GM21786 (cell line): ENCODE measurements around the gene SYNDIG1.

Experiments
- ATAC-seq: cut with Tn5 transposase; IDR thresholded peaks from one replicate; pipeline ENCODE4 v1.9.1; 2021; ENCODE audit not compliant: unreplicated experiment

Gene SYNDIG1

GRCh38 chr20:24522452-24523330 is 53.3 kb downstream of the SYNDIG1 start:
- no peak for ATAC-seq

- no peak for ATAC-seq
Measured at GRCh38 chr20:24523661-24524060, 54.2 kb downstream of the SYNDIG1 start.

- ATAC-seq, result no peak
Measured at GRCh38 chr20:24528583-24529368, 59.3 kb downstream of the SYNDIG1 start.

- no peak for ATAC-seq
Measured at GRCh38 chr20:24529369-24529719, 59.9 kb downstream of the SYNDIG1 start.

- no peak for ATAC-seq
Measured at GRCh38 chr20:24530131-24530680, 60.8 kb downstream of the SYNDIG1 start.

- no peak for ATAC-seq
Measured at GRCh38 chr20:24531202-24531601, 61.8 kb downstream of the SYNDIG1 start.

- no peak for ATAC-seq
Measured at GRCh38 chr20:24531631-24532419, 62.4 kb downstream of the SYNDIG1 start.

- ATAC-seq, result no peak
Measured at GRCh38 chr20:24533449-24533848, 64.0 kb downstream of the SYNDIG1 start.

GRCh38 chr20:24534282-24534681 is 64.9 kb downstream of the SYNDIG1 start:
- ATAC-seq, result no peak

- ATAC-seq, result no peak
Measured at GRCh38 chr20:24535941-24536730, 66.7 kb downstream of the SYNDIG1 start.

- no peak for ATAC-seq
Measured at GRCh38 chr20:24537210-24537609, 67.8 kb downstream of the SYNDIG1 start.

GRCh38 chr20:24542721-24543120 is 73.3 kb downstream of the SYNDIG1 start:
- no peak for ATAC-seq

- ATAC-seq, result no peak
Measured at GRCh38 chr20:24543168-24543567, 73.7 kb downstream of the SYNDIG1 start.

GRCh38 chr20:24543741-24544140 is 74.3 kb downstream of the SYNDIG1 start:
- ATAC-seq, result no peak

- no peak for ATAC-seq
Measured at GRCh38 chr20:24544371-24544770, 74.9 kb downstream of the SYNDIG1 start.

GRCh38 chr20:24545168-24545567 is 75.7 kb downstream of the SYNDIG1 start:
- no peak for ATAC-seq

GRCh38 chr20:24546232-24546892 is 76.9 kb downstream of the SYNDIG1 start:
- no peak for ATAC-seq

- no peak for ATAC-seq
Measured at GRCh38 chr20:24547967-24548366, 78.5 kb downstream of the SYNDIG1 start.

- ATAC-seq, result no peak
Measured at GRCh38 chr20:24559114-24559732, 89.8 kb downstream of the SYNDIG1 start.
